NCI-H226 (cell line): ENCODE data around the gene PFN4.

Source experiments
- DNase-seq: peaks from one replicate; pipeline ENCODE4 v3.0.0-alpha.2; 2015

The PFN4 gene

DNA sequence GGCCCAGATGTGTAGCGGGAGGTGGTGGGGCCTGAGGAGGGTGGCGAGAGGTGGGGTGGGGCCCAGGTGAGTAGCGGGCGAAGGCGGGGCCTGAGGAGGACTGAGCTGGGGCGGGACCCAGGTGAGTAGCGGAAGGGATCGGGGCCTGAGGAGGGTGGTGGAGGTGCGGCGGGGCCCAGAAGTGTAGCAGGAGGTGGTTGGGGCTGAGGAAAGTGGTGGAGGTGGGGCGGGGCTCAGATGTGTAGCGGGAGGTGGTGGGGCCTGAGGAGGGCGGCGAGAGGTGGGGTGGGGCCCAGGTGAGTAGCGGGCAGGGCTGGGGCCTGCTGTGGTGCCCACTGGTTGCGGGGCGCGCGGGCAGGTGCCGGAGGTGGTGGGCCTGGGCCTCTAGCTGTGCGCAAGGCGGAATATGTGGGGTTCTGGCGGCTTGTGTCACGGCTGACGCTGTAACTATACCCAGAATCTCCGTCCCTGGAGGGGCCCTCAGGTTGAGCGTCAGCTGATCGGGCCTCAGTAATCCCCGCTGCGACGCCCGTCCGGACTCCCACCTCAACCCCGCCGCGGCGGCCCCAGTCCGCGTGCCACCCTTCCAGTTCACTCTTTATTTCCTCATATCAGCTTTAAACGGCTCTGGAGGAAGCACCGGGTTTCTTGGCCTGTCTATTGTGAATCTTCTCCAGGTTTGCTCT, 46.1 kb downstream of the PFN4 start:
- no peak for DNase-seq

DNA sequence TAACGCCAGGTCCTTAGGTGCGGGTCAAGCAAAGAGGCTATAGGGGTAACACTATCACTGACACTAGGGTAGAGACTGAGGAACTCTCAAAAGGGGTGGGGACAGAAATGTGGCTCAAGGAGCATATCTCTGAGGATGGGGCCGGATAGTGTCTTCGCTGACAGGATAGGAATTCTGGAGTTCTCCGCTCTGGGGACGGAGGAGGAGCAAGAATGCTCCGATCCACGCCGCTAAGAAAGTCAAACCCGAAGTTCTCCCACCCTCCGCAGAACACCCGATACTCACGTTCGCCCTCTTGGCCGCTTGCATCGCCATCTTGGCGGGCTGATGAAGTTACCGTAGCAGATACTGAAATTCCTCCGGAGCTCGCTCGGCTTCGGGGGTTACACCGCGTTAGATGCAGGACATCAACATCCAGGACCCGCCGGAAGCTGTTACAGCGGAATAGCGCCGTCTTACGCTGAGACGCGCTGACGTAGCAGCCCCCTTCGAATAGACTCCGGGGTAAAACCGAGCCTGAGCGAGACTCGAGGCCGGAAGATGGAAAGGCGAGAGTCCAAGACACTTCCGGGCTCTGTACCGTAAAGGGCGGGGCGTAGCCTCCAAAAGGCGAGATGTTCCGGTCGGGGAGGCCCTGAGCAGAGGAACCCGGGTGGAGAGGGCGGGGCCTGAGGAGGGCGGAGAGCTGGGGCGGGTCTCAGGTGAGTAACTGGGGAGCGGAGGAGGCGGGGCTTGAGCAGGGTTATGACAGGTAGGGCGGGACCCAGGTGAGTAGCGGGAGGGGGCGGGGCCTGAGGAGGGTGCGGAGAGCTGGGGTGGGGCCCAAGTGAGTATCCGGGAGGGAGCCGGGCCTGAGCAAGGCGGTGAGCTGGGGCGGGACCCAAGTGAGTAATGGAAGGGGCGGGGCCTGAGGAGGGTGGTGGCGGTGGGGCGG, 47.0 kb downstream of the PFN4 start, which contains the start of gene SF3B6:
SF3B6 (minus strand) TSS at position 412 of the 934 bp plus-strand sequence; CDS start at position 315, 97 bp downstream.
- peak; percentile 98 for DNase-seq

DNA sequence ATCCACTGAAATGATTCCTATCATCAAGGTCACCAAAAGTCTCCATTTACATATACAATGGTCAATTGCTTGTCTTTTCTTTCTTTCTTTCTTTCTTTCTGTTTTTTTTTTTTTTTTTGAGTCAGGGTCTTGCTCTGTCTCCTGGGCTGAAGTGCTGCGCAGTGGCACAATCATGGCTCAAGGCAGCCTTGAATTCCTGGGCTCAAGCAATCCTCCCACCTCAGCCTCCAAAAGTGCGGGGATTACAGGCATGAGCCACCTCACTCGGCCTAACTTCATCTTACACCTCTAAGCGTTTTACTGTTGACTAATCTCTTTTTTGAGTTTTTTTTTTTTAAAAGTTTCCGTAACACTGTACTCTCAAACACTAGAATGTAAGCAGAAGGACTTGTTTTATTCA, 47.9 kb downstream of the PFN4 start:
- no peak for DNase-seq

- no peak for DNase-seq
Observed at GRCh38 chr2:24073816-24074215, 49.3 kb downstream of the PFN4 start.

GRCh38 chr2:24072259-24072658, 50.9 kb downstream of the PFN4 start:
- no peak for DNase-seq

GRCh38 chr2:24065341-24065740, 57.8 kb downstream of the PFN4 start:
- no peak for DNase-seq
